GM19452 (cell line): ENCODE data around the gene CAGE1.

Source experiments
- ATAC-seq: cut with Tn5 transposase; IDR thresholded peaks from one replicate; pipeline ENCODE4 v1.9.1; 2021; ENCODE audit not compliant: unreplicated experiment

The CAGE1 gene

DNA sequence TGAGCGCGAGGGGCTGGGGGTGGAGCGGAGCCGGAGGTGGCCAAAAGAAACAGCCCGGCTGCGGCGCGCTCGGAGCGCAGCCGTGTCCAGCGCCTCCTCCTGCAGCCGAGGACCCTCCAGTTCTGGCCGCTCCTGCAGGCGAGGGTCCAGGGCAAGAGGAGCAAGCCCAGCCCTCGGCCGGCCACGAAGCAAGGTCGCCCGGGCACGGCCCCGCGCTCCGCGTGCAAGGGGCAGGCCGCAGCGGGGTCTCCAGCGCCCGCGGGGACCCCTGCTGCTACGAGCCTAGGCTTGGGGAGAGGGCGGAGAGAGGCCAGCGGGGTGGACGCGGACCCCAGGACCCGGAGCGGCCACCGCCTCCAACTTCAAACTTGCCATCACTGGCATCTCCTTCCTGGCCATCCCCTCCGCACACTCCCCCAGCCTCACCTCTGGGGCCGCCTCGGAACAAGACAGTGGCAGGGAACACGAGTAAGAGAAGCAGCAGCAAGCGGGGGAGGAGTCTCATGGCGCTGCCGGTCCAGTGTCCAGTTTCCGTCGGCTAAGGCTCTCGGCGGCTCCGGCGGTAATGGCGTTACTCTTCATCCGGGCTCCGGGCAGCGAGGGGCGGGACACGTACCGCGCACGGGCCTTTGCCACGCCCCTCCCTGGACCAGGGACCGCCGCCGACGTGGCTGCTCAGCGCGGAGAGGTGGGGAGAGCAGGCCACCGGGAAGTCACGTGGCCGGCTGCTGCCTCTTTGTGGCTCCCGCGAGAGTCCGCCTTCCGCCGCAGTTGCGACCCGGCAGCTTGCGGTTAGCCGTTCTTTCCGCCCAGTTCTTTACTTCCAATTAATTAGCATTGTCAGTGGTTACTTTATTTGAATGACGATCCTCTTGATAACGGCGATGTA is 76.7 kb downstream of the CAGE1 start, which contains the start of gene SSR1:
TSS of gene SSR1 (minus strand) at position 584 of the 889 bp plus-strand sequence. CDS start at position 505, 79 bp downstream.
- peak; percentile 96 for ATAC-seq

DNA sequence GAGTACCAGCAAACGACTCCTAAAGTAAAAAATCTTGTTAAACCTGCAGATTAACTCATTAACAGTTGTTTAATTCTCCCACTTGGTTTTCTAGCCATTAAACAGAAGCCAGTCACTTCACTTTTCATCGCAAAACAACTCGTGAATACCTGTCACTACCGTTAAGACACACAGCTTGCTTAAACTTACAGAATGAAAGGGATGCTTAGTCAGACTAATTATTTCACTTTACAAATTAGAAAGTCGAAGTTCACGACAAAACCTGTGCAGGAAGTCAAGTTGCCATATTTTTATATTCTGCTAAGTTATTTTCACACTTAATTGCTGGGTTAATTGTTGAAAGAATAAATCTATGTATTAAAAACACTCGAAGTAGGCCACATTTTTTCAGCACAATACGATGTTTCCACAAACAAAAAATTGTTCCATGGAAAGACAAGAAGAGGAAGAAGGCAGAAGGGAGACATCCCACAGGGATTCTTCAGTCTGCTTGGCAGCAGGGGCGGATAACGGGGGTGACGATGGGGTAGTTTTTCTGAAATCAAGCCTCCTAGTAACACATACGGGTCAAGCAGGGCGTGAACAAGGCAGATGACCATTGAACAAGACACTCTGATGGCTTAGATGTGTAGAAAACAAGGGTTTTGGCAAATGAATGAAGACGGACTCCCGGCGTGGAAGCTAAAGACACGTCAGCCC is 77.5 kb downstream of the CAGE1 start:
- ATAC-seq = peak; percentile 2

DNA sequence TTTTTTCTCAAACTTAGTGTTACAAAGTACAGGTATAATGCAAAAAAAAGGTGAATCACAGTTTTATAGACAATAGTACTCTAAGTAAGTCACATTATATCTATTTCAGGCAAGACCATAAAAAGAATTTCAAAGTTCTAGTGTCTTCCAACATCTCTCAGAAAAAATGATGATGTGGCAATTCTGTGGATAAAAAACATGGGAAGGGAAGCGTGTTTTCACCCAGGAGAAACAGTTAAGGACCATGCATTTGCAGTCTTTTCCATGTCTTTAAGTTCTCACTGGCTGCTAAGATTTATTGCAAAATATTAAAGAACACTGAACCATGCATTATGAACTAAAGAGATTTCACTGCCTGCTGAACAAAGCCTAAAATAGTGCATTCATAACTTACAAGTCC is 78.4 kb downstream of the CAGE1 start:
- ATAC-seq = no peak

DNA sequence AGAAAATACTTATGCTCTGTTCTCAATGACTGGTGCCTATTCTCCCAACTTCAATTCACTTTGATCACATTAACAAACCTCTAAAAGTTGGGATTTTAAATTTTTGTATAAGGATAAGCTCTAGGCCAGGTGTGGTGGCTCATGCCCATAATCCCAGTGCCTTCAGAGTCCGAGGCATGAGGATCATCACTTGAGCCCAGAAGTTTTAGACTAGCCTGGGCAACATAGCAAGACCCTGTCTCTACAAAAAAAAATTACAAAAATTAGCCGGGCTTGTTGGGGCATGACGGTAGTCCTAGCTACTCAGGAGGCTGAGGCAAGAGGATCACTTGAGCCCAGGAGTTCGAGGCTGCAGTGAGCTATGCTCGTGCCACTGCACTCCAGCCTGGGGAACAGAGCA is 80.5 kb downstream of the CAGE1 start:
- ATAC-seq = no peak

DNA sequence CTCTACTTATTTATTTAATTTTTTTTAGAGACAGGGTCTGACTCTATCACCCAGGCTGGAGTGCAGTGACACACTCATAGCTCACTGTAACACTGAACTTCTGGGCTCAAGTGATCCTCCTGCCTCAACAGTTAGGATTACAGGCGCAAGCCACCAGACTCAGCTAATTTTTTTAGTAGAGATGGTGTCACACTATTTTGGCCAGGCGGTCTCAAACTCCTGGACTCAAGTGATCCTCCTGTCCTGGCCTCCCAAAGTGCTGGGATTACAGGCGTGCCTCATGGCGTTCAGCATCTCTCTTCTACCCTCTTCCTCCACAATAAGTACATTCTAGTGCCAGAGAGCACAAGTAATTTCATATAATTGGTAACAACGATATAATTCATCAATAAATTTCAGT is 82.0 kb downstream of the CAGE1 start:
- no peak for ATAC-seq

GRCh38 chr6:7304821-7305220 is 84.7 kb downstream of the CAGE1 start:
- no peak for ATAC-seq

DNA sequence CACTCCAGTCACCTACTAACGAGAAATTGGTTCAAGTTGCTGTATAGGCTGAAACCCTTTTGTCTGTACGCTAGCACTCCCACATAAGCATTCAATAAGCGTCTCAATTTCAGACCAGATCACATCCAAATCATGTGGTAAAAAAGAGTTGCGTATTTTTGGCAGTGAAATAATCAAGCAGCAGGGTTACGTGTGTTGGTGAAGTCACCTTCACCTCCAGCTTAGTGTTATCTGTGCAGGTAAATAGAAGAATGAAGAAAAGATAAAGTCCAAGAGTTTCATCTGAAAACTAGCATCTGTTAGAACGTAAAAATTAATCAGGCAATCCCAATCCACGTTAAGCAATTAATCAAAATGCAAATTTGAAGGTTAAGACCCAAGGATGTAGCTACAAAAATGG is 87.8 kb downstream of the CAGE1 start:
- ATAC-seq = no peak

GRCh38 chr6:7300926-7301325 is 88.6 kb downstream of the CAGE1 start:
- ATAC-seq = no peak

DNA sequence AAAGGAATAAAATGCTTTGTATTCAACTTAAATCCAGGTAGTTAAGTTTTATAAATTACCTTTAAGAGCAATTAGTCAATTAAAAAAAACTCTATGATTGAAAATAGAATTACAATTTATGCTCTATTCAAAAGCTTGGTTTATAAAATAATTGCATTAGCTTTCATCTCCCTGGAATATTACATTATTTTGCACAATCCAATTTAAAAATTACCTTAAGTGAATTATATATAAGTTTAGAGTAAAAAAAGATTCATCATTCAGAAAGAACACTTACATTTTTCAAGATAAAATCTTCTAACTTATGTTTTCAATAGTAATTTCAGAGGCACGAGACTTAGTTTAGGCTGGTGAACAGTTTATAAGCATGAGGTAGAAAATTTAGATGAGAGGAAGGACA is 91.4 kb downstream of the CAGE1 start:
- ATAC-seq = no peak

GRCh38 chr6:7296602-7297001 is 92.9 kb downstream of the CAGE1 start:
- ATAC-seq = no peak

DNA sequence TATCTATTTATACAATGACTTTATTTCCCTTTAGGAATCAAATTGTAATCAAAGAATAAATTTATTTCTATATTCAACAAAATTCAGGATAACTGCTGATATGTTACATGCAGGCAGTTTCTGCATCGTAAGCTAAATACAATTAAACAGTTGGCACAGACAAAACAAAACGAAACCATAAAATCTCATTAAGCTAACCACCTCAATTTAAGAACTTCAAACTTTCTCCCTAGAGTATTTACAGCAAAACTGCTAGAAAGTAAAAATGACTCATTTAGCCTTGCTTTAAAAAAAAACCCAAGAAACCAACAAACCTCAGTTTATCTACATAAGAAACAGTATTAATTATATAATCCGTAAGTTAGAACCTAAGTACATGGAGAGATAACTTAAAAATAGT is 93.6 kb downstream of the CAGE1 start:
- no peak for ATAC-seq

- no peak for ATAC-seq
Measured at GRCh38 chr6:7292596-7293255, 96.8 kb downstream of the CAGE1 start.

DNA sequence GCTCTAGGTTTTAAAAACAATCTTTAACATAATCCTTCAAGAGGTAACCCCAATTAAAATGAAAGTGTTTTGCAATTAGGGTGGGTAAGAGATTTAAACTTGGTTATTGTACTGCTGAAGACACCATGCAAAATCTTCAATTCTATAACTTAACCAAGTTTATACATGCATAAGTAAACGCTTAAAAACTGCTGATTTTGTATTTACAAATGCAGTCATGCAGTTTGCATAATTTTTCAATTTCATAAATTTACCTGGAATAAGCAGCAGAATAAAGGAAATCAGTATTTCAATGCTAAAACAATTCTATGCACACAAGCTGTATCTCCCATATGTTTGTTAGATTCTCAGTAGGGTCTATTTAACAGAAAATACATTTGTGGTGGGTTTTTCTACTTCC is 99.5 kb downstream of the CAGE1 start:
- ATAC-seq = no peak

GRCh38 chr6:7285416-7285815 is 104.1 kb downstream of the CAGE1 start:
- no peak for ATAC-seq

DNA sequence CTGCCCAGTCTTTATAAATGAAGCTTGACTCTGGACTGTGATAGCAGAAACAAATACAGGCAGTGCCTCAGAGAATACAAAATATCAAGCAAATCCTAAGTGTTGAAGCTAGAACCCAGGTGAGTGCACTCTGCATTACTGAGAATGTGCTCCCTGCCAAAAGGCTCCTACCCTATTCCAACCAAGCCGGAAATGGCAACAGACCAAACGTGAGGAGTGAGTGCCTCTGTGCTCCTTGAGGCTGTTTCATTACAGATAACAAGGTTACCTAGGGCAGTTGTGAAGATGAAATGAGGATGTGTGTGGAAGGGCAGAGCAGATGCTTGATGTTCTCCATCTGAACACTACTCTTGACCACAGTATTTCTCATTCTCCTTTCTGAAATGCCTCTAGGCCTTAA is 105.9 kb downstream of the CAGE1 start:
- ATAC-seq = no peak

DNA sequence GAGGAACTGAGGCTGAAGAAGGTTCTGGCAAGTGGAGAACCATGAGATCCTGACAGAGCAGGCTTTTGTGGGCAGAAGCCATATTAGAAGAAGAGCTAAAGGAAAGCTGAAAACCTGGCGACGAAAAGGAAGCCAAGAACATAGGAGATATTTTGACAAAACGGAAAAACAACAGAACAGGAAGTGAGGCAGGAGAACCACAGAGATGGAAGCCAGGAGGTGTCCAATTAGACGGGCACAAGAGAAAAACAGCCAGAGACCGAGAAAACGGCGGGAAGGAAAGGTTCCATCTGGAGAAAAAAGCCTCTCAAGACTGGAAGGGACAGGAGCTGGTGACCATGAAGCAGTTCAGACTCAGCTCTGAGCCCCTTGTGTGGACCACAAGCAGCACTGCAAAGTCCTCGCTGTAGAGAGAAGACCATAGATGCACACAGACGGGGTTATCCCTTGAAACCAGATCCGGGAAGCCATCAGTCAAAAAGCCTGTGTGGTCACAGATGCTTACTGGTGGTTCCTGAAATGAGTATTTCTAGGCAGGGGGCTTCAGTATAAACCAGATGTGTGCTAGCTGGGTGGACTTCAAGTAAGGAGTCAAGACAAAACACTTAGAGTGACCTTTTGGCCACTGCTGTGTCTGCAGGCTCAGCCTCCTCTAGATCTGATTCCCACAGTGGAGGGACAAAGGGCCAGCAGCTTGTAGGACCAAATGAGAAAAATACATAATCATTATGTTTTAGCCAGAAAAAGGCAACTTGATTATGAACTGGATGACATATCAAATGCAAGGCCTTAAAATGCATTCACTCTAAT is 107.2 kb downstream of the CAGE1 start:
- ATAC-seq = no peak
